Measurements from ENCODE around the gene NUP214.
"Not testable (repeated sequence)": the region's sequence is repeated elsewhere in the genome, so short reads cannot be mapped to it uniquely, and the experiment has no call there.

NUP214 gene

GRCh38 chr9:131239161-131239975, 114.0 kb downstream of the NUP214 start:
- no peak for TF ChIP-seq CTCF (IDR thresholded peaks at IDR 0.05; ENCODE audit: low read depth, low read length)
- no peak for DNase-seq (ENCODE audit: extremely low read depth, low read depth)

- no peak for TF ChIP-seq CTCF (IDR thresholded peaks at IDR 0.05; ENCODE audit: low read depth, low read length)
- DNase-seq (ENCODE audit: extremely low read depth, low read depth) = no peak
These were observed 114.9 kb downstream of the NUP214 start for GRCh38 chr9:131240047-131240921.

GRCh38 chr9:131244331-131244730, 118.9 kb downstream of the NUP214 start:
- DNase-seq (ENCODE audit: extremely low read depth, low read depth) = not testable (repeated sequence)

GRCh38 chr9:131246618-131247017, 121.2 kb downstream of the NUP214 start:
- no peak for DNase-seq (ENCODE audit: extremely low read depth, low read depth)

GRCh38 chr9:131252120-131252519, 126.7 kb downstream of the NUP214 start:
- no peak for DNase-seq (ENCODE audit: extremely low read depth, low read depth)
- TF ChIP-seq CTCF (IDR thresholded peaks at IDR 0.05; ENCODE audit: low read depth, low read length) = no peak

More at GRCh38 chr9:131246618-131247017, 121.2 kb downstream of the NUP214 start:
- TF ChIP-seq CTCF (IDR thresholded peaks at IDR 0.05; ENCODE audit: low read depth, low read length) = no peak

- DNase-seq (ENCODE audit: extremely low read depth, low read depth) = no peak
- no peak for TF ChIP-seq CTCF (IDR thresholded peaks at IDR 0.05; ENCODE audit: low read depth, low read length)
These were observed 128.6 kb downstream of the NUP214 start for GRCh38 chr9:131253891-131254491.

GRCh38 chr9:131254626-131255025, 129.2 kb downstream of the NUP214 start:
- no peak for TF ChIP-seq CTCF (IDR thresholded peaks at IDR 0.05; ENCODE audit: low read depth, low read length)
- DNase-seq (ENCODE audit: extremely low read depth, low read depth) = no peak
